PFSK-1 (cell line): ENCODE data around the gene HIRA.

ENCODE experiments used
- POLR2AphosphoS5 ChIP-seq: IDR thresholded peaks from 2 replicates; pipeline ENCODE4 v1.6.1; 2012; ENCODE audit warnings: low read depth, mild to moderate bottlenecking, control low read depth, low read length, moderate library complexity
- SIN3A ChIP-seq: IDR thresholded peaks from 2 replicates; pipeline ENCODE4 v1.6.1; 2012; ENCODE audit warnings: mild to moderate bottlenecking, low read length, moderate library complexity, borderline replicate concordance; ENCODE audit not compliant: insufficient read depth
- TAF1 ChIP-seq: IDR thresholded peaks from 2 replicates; pipeline ENCODE4 v1.6.1; 2012; ENCODE audit warnings: low read length, control low read depth, borderline replicate concordance; ENCODE audit not compliant: insufficient read depth

GRCh38 chr22:19479355-19480172 lies 48.0 kb upstream of the HIRA start, which contains the start of gene CDC45:
- TF ChIP-seq POLR2AphosphoS5 (peak; percentile 48; the same call in 1 of the 2 replicates), SIN3A (peak; percentile 84; the same call in 1 of the 2 replicates), TAF1 (no peak)
